Measurements from ENCODE around the gene TIMP4.

Gene TIMP4

DNA sequence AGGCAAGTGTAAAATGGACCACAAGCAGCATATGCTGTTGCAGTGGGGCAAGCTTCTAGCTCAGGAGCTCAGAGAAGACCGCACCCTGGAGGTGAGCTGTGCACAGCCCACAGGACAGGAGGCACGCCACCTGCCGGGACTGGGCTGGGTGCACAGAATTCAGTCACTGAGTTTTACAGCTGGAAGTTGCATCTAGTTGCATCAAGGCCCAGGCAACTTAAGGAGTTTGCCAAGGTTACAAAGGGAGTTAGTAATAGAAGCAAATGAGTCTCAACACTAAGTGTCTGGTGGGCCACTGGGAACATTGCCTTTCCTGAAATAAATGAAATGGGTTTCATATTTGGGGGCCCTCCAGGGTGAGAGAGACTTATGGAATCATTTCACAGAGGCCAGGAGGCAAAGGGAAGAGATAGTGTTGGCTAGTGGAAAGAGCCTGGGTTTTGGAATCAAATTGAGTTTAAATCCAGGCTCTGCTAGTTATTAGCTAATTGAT lies 36.0 kb upstream of the TIMP4 start:
- no peak for DNase-seq (ENCODE audit: low read depth)
- no peak overlapping the region for H3K4me3 ChIP-seq (ENCODE audit: low read depth, low read length)
- TF ChIP-seq CTCF (IDR thresholded peaks at IDR 0.05; ENCODE audit: control insufficient read depth, extremely low read depth, insufficient read depth), result no peak

- H3K4me3 ChIP-seq (ENCODE audit: low read depth, low read length), result no peak overlapping the region
- no peak for DNase-seq (ENCODE audit: low read depth)
- no peak for TF ChIP-seq CTCF (IDR thresholded peaks at IDR 0.05; ENCODE audit: control insufficient read depth, extremely low read depth, insufficient read depth)
Observed at GRCh38 chr3:12194209-12194608, 35.5 kb upstream of the TIMP4 start.

GRCh38 chr3:12193485-12194165 lies 34.9 kb upstream of the TIMP4 start:
- H3K4me3 ChIP-seq (ENCODE audit: low read depth, low read length), result no peak overlapping the region
- no peak for DNase-seq (ENCODE audit: low read depth)
- TF ChIP-seq CTCF (IDR thresholded peaks at IDR 0.05; ENCODE audit: control insufficient read depth, extremely low read depth, insufficient read depth), result no peak

- no peak overlapping the region for H3K4me3 ChIP-seq (ENCODE audit: low read depth, low read length)
- TF ChIP-seq CTCF (IDR thresholded peaks at IDR 0.05; ENCODE audit: control insufficient read depth, extremely low read depth, insufficient read depth), result no peak
- DNase-seq (ENCODE audit: low read depth), result no peak
Observed at GRCh38 chr3:12192655-12193484, 34.2 kb upstream of the TIMP4 start.

DNA sequence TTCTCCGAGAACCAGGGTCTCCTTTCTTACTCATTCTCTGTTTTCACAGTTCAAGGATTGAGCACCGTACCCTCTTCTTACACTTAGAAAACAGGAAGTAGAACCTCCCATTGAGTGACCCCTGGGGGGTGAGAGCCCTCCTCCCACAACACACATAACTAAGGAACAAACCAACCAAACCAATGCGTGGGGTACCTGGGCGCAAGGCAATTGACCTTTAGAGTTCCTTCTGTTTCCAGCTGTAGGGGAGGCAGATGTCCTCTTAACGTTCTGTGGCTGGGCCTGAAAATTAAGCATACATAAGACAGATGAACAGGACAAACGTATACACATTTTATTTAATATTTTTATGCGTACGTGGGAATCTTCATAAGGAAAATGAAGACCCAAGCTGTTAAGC lies 33.5 kb upstream of the TIMP4 start:
- H3K4me3 ChIP-seq (ENCODE audit: low read depth, low read length), result no peak overlapping the region
- no peak for TF ChIP-seq CTCF (IDR thresholded peaks at IDR 0.05; ENCODE audit: control insufficient read depth, extremely low read depth, insufficient read depth)
- DNase-seq (ENCODE audit: low read depth), result no peak

- DNase-seq (ENCODE audit: low read depth), result no peak
- H3K4me3 ChIP-seq (ENCODE audit: low read depth, low read length), result no peak overlapping the region
- no peak for TF ChIP-seq CTCF (IDR thresholded peaks at IDR 0.05; ENCODE audit: control insufficient read depth, extremely low read depth, insufficient read depth)
Observed at GRCh38 chr3:12191559-12191958, 32.8 kb upstream of the TIMP4 start.

Data from LNCaP clone FGC (cell line).